GM12878 (cell line): ENCODE measurements around the gene CSPG5. TPM values are rescaled to one million over a fixed set of nuclear protein-coding genes. Genes with fewer than 3 reads are reported as not detected.

Experiments
- ATAC-seq: fragments of 200-7000 bp; cut with Tn5 transposase; 3 replicates; pipeline ENCODE4 v1.9.1; 2020; ENCODE audit warnings: mild to moderate bottlenecking, moderate library complexity
- BruUV-seq: library from RNA; stranded (reverse); fragments of 400-500 nt; replicated peaks from 2 replicates; lab custom pipeline; 2021; lab: Mats Ljungman, UMichigan
- CTCF ChIA-PET: fragments of 300-600 bp; sonication (Branson Sonifier 250); formaldehyde crosslinking; extraction: SDS; loops from one replicate; lab custom pipeline; 2021; ENCODE audit warnings: inconsistent platforms; lab: Yijun Ruan, JAX
- POLR2A ChIA-PET: fragments of 350-600 bp; formaldehyde crosslinking; extraction: SDS; loops from one replicate; lab custom pipeline; 2021; ENCODE audit warnings: inconsistent platforms; lab: Charles Lee
- RAD21 ChIA-PET: fragments of 300-600 bp; sonication (Branson Sonifier 250); formaldehyde crosslinking; loops from one replicate; lab custom pipeline; 2023; ENCODE audit warnings: antibody characterized with exemption; ENCODE audit not compliant: unreplicated experiment; lab: Charles Lee
- SMC1A ChIA-PET: fragments of 300-600 bp; sonication (Branson Sonifier 250); formaldehyde crosslinking; loops from one replicate; lab custom pipeline; 2023; ENCODE audit not compliant: unreplicated experiment, uncharacterized antibody; lab: Charles Lee
- DNase-seq: peaks from one replicate; pipeline ENCODE4 v3.0.0-alpha.2; 2011; ENCODE audit warnings: low read depth, low spot score
- FAIRE-seq: peaks from 3 replicates; lab custom pipeline; 2011; peaks lifted over from hg19 to GRCh38; lab: Jason Lieb, UNC
- H2AFZ ChIP-seq: 2 replicates; pipeline ENCODE4 v1.6.0; 2011; ENCODE audit warnings: low read depth, low read length, control low read depth; ENCODE audit not compliant: control insufficient read depth
- H3K27ac ChIP-seq: 2 replicates; pipeline ENCODE4 v1.5.1; 2011; ENCODE audit warnings: control low read depth; ENCODE audit not compliant: control insufficient read depth, insufficient read depth
- H3K27me3 ChIP-seq, 2 experiments: replicated peaks in 1 of 2; 2 replicates each; pipeline versions ENCODE4 v1.6.0 to v1.6.1; 2011; ENCODE audit warnings: low read length in 1 of 2; ENCODE audit not compliant: control insufficient read depth in 2 of 2, insufficient read depth in 2 of 2
- H3K36me3 ChIP-seq, 2 experiments: 2 replicates each; pipeline ENCODE4 v1.5.1; 2011; ENCODE audit warnings: low read length in 1 of 2; ENCODE audit not compliant: control insufficient read depth in 2 of 2, insufficient read depth in 2 of 2
- H3K4me1 ChIP-seq: 2 replicates; pipeline ENCODE4 v1.6.1; 2011; ENCODE audit warnings: mild to moderate bottlenecking, low read length, moderate library complexity, mixed read lengths; ENCODE audit not compliant: control insufficient read depth, insufficient read depth
- H3K4me2 ChIP-seq: 2 replicates; pipeline ENCODE4 v1.6.0; 2011; ENCODE audit warnings: control low read depth; ENCODE audit not compliant: control insufficient read depth, insufficient read depth
- H3K4me3 ChIP-seq: fragments of 200-600 bp; sonication (generic); 2 replicates; pipeline ENCODE4 v1.5.1; 2016
- H3K79me2 ChIP-seq: 2 replicates; pipeline ENCODE4 v1.6.0; 2011; ENCODE audit warnings: low read length; ENCODE audit not compliant: control insufficient read depth, insufficient read depth
- H3K9ac ChIP-seq: 2 replicates; pipeline ENCODE4 v1.8.0; 2011; ENCODE audit warnings: low read length, control low read depth, mixed read lengths; ENCODE audit not compliant: control insufficient read depth, insufficient read depth
- H3K9me3 ChIP-seq: replicated peaks from 3 replicates; pipeline ENCODE4 v1.5.1; 2011; ENCODE audit warnings: mild to moderate bottlenecking, low read length; ENCODE audit not compliant: control insufficient read depth, insufficient read depth
- H4K20me1 ChIP-seq: 2 replicates; pipeline ENCODE4 v1.6.0; 2011; ENCODE audit not compliant: control insufficient read depth, insufficient read depth
- ASH2L ChIP-seq: fragments of 300-600, 200-600 bp; sonication (generic); IDR thresholded peaks from 2 replicates; pipeline ENCODE4 v1.6.1; 2017; ENCODE audit warnings: low read depth, mild to moderate bottlenecking, borderline replicate concordance
- BHLHE40 ChIP-seq, 2 experiments: fragments of 450-650 bp in 1 of 2; IDR thresholded peaks; 2 replicates each; pipeline ENCODE4 v1.6.1; 2011 to 2017; ENCODE audit warnings: low read depth in 2 of 2, borderline replicate concordance in 1 of 2, improper control_type of control experiment in 1 of 2, low read length in 1 of 2, mild to moderate bottlenecking in 1 of 2
- CBX3 ChIP-seq: fragments of 200-600 bp; sonication (generic); IDR thresholded peaks from 2 replicates; pipeline ENCODE4 v1.6.1; 2016; ENCODE audit warnings: low read depth, borderline replicate concordance
- E2F4 ChIP-seq: IDR thresholded peaks from 2 replicates; pipeline ENCODE4 v1.6.1; 2012; ENCODE audit warnings: low read depth, low read length, improper control_type of control experiment
- ETV6 ChIP-seq, 2 experiments: fragments of 450-650 bp in 1 of 2; IDR thresholded peaks in 1 of 2; conservative IDR thresholded peaks in 1 of 2; 2 replicates each; pipeline ENCODE4 v1.6.1; 2014; ENCODE audit warnings: antibody characterized with exemption in 1 of 2, borderline replicate concordance in 1 of 2, low read depth in 1 of 2, mild to moderate bottlenecking in 1 of 2, moderate library complexity in 1 of 2
- IKZF2 ChIP-seq, 2 experiments: fragments of 450-650 bp; IDR thresholded peaks; 2 replicates each; pipeline ENCODE4 v1.6.1; 2017; ENCODE audit warnings: mild to moderate bottlenecking in 2 of 2, moderate library complexity in 2 of 2
- MTA2 ChIP-seq: fragments of 450-650 bp; IDR thresholded peaks from 2 replicates; pipeline ENCODE4 v1.6.1; 2016; ENCODE audit warnings: low read depth, mild to moderate bottlenecking, moderate library complexity
- MXI1 ChIP-seq: fragments of 150-350 bp; IDR thresholded peaks from 2 replicates; pipeline ENCODE4 v1.6.1; 2011; ENCODE audit warnings: low read depth, mild to moderate bottlenecking, inconsistent platforms, low read length, improper control_type of control experiment
- MYC ChIP-seq: IDR thresholded peaks from 2 replicates; pipeline ENCODE4 v1.6.1; 2011; ENCODE audit warnings: mild to moderate bottlenecking, low read length, moderate library complexity, inconsistent platforms; ENCODE audit not compliant: insufficient read depth, insufficient replicate concordance, insufficient read length, severe bottlenecking
- SIN3A ChIP-seq: IDR thresholded peaks from 2 replicates; pipeline ENCODE4 v1.6.1; 2012; ENCODE audit warnings: low read depth, low read length, improper control_type of control experiment
- SKIL ChIP-seq: fragments of 450-650 bp; IDR thresholded peaks from 2 replicates; pipeline ENCODE4 v1.6.1; 2017; ENCODE audit warnings: mild to moderate bottlenecking, low read depth, inconsistent platforms; ENCODE audit not compliant: poor library complexity, severe bottlenecking
- SMAD1 ChIP-seq: fragments of 450-650 bp; IDR thresholded peaks from 2 replicates; pipeline ENCODE4 v1.6.1; 2018; ENCODE audit warnings: mild to moderate bottlenecking, low read depth; ENCODE audit not compliant: partially characterized antibody
- SREBF2 ChIP-seq: IDR thresholded peaks from 2 replicates; pipeline ENCODE4 v1.6.1; 2012; ENCODE audit warnings: mild to moderate bottlenecking, low read length
- TARDBP ChIP-seq: IDR thresholded peaks from 2 replicates; pipeline ENCODE4 v1.6.1; 2016; ENCODE audit warnings: borderline replicate concordance
- WRNIP1 ChIP-seq: IDR thresholded peaks from 2 replicates; pipeline ENCODE4 v1.6.1; 2011; ENCODE audit warnings: low read depth, low read length, improper control_type of control experiment, borderline replicate concordance
- ZNF207 ChIP-seq: fragments of 450-650 bp; IDR thresholded peaks from 2 replicates; pipeline ENCODE4 v1.6.1; 2014; ENCODE audit warnings: antibody characterized with exemption, mild to moderate bottlenecking, borderline replicate concordance
- WGBS: methylation state at CpG from one replicate; pipeline ENCODE4 v1.1.6; 2016; ENCODE audit warnings: low lambda C conversion rate; ENCODE audit not compliant: insufficient replicate concordance, insufficient coverage; ENCODE audit errors: missing lambda C conversion rate; 5-methylcytosine and 5-hydroxymethylcytosine counted together
- in situ Hi-C: fragments of 300-500 bp; cut with MboI; formaldehyde crosslinking; loops from 9 replicates; pipeline ENCODE4 v1.14.3; 2018; ENCODE audit warnings: mixed read lengths
- intact Hi-C: fragments of 100-400 bp; cut with micrococcal nuclease; formaldehyde crosslinking; loops from one replicate; pipeline ENCODE4 v1.14.2; 2022; ENCODE audit not compliant: unreplicated experiment
- polyA plus RNA-seq, 11 experiments: library from polyadenylated mRNA; depleted of rRNA in 4 of 11; unstranded in 6 of 11; stranded (reverse) in 5 of 11; fragments of >200 nt; fragmentation: Nextera tagmentation in 4 of 11; fragmentation: Illumina TruSeq in 1 of 11; extraction: Ambion mirVana in 4 of 11; extraction: Trizol in 1 of 11; gene quantifications; 1 replicate in 1 of 11; 2 replicates in 10 of 11; pipeline versions ENCODE4 v1.2.1 to v1.2.3, GENCODE V29; 2011 to 2016; ENCODE audit warnings: inconsistent platforms in 2 of 11, missing spikeins in 2 of 11, low read depth in 1 of 11
- total RNA-seq, 4 experiments: library from RNA; depleted of rRNA in 3 of 4; stranded (reverse); fragments of >200 nt in 3 of 4; fragmentation: Illumina TruSeq in 1 of 4; extraction: Trizol in 1 of 4; gene quantifications; 2 replicates each; pipeline versions ENCODE4 v1.2.1 to v1.2.3, GENCODE V29; 2013 to 2021

The CSPG5 gene
- total and polyA plus RNA-seq, 10 of the 15 experiments (the other 5 are each of a cell fraction or from before 2014, with no cell fraction given) = 0.08 to 0.17 TPM; not detected in 8

GRCh38 chr3:47522082-47522987, 56.3 kb downstream of the CSPG5 start:
- FAIRE-seq = peak; percentile 91
- no peak overlapping the region; the same call in 1 of the 2 replicates for H3K9ac ChIP-seq
- TF ChIP-seq TARDBP (0 out of 2 replicates have a peak, but pooled peaks have one; percentile 51), CBX3 (no peak), ZNF207 (peak; percentile 72; the same call in 1 of the 2 replicates), IKZF2 (IDR thresholded peaks at IDR 0.05) (no peak; a peak in 1 of 4 replicates), SREBF2 (no peak), SIN3A (0 out of 2 replicates have a peak, but pooled peaks have one; percentile 39), WRNIP1 (no peak), BHLHE40 (IDR thresholded peaks at IDR 0.05; ENCODE audit: borderline replicate concordance in 1 of 2, low read depth in 2 of 2, low read length in 1 of 2) (peak; percentile 89), SKIL (peak; percentile 54), MYC (peak; percentile 56), MXI1 (peak; percentile 84; the same call in 1 of the 2 replicates), SMAD1 (no peak), E2F4 (no peak), MTA2 (no peak), ASH2L (no peak), ETV6 (conservative IDR thresholded peaks at IDR 0.05 in 1 of 2, IDR thresholded peaks at IDR 0.05 in 1 of 2; ENCODE audit: borderline replicate concordance in 1 of 2, low read depth in 1 of 2) (no peak)

More at GRCh38 chr3:47522082-47522987, 56.3 kb downstream of the CSPG5 start:
- intact Hi-C loops (loop anchor here (1.0 to 10.0 kb wide), 4 partner anchors 132 to 632 kb away; no protein-coding TSS in a partner anchor), in situ Hi-C loops (loop anchor here (5.0 to 10.0 kb wide), 2 partner anchors 265 to 632 kb away; no protein-coding TSS in a partner anchor)
- H2AFZ ChIP-seq = peak overlapping the region; percentile 66
- H3K79me2 ChIP-seq = no peaks in the 10 kb centered on the region
- no peaks in the 10 kb centered on the region; a peak in 1 of 4 replicates for H3K27me3 ChIP-seq
- POLR2A ChIA-PET = interaction anchor here (0.9 to 1.4 kb wide), 2 partner anchors 258 to 267 kb away, joined by 4 to 5 read pairs; no protein-coding TSS in a partner anchor
- no peak overlapping the region for H3K4me3 ChIP-seq
- SMC1A ChIA-PET = interaction anchor here (0.5 to 2.9 kb wide), 24 partner anchors 12 to 629 kb away, joined by 3 to 26 read pairs (median 4); no protein-coding TSS in a partner anchor
- H3K4me2 ChIP-seq = peak overlapping the region; percentile 55; the same call in 1 of the 2 replicates
- H3K27ac ChIP-seq = no peak overlapping the region
- RAD21 ChIA-PET = interaction anchor here (0.6 to 2.5 kb wide), 26 partner anchors 9 to 637 kb away, joined by 3 to 43 read pairs (median 4); partner anchors contain the start of genes ELP6 and SCAP
- ATAC-seq (peak; percentile 99), DNase-seq (peak; percentile 69)
- no peaks in the 10 kb centered on the region for H3K36me3 ChIP-seq
- H4K20me1 ChIP-seq = no peaks in the 10 kb centered on the region
- WGBS = 37% methylated on average over 15 of the region's 15 CpGs
- no TSS peak for BruUV-seq
- H3K9me3 ChIP-seq = no peaks in the 10 kb centered on the region
- peaks cover 6% of the 10 kb centered on the region; the same call in 1 of the 2 replicates for H3K4me1 ChIP-seq
- CTCF ChIA-PET = interaction anchor here (0.5 to 5.3 kb wide), 52 partner anchors 8 to 914 kb away, joined by 3 to 83 read pairs (median 4); partner anchors contain the start of genes DHX30, ELP6 and SCAP
